HepG2 (cell line): ENCODE measurements around the gene EPX. TPM values are rescaled to one million over a fixed set of nuclear protein-coding genes. Genes with fewer than 3 reads are reported as not detected.

Source experiments
- ARNT ChIP-seq: fragments of 450-650 bp; IDR thresholded peaks from 2 replicates; pipeline ENCODE4 v1.6.1; 2017
- GMEB2 ChIP-seq: IDR thresholded peaks from 2 replicates; pipeline ENCODE4 v1.6.1; 2016; ENCODE audit warnings: missing biosample characterization, missing genetic modification reagents, low read depth
- HNRNPK ChIP-seq: fragments of 200-400 bp; formaldehyde crosslinking; IDR thresholded peaks from 2 replicates; pipeline ENCODE4 v1.6.1; 2018; ENCODE audit warnings: low read length, low read depth, moderate library complexity, mild to moderate bottlenecking; ENCODE audit not compliant: poor library complexity, severe bottlenecking
- MEF2D ChIP-seq: sonication (generic); formaldehyde crosslinking; IDR thresholded peaks from 2 replicates; pipeline ENCODE4 v1.5.1; 2020; ENCODE audit warnings: mild to moderate bottlenecking, missing genetic modification reagents
- NCOA2 ChIP-seq: sonication (generic); formaldehyde crosslinking; IDR thresholded peaks from 2 replicates; pipeline ENCODE4 v1.8.0; 2022; ENCODE audit warnings: inconsistent platforms
- SIN3B ChIP-seq: fragments of 150-350 bp; IDR thresholded peaks from 2 replicates; pipeline ENCODE4 v1.6.1; 2014; ENCODE audit warnings: low read length
- SMAD3 ChIP-seq: sonication (generic); formaldehyde crosslinking; IDR thresholded peaks from 2 replicates; pipeline ENCODE4 v1.4.0; 2020; ENCODE audit warnings: missing genetic modification reagents
- TBL1XR1 ChIP-seq: fragments of 150-350 bp; IDR thresholded peaks from 2 replicates; pipeline ENCODE4 v1.6.1; 2014; ENCODE audit warnings: borderline replicate concordance, low read length; ENCODE audit not compliant: partially characterized antibody
- ZNF138 ChIP-seq: sonication (generic); formaldehyde crosslinking; IDR thresholded peaks from 2 replicates; pipeline ENCODE4 v1.5.0; 2020; ENCODE audit warnings: mild to moderate bottlenecking, low read depth, missing genetic modification reagents
- ZNF17 ChIP-seq: sonication (generic); formaldehyde crosslinking; IDR thresholded peaks from 2 replicates; pipeline ENCODE4 v1.5.0; 2020; ENCODE audit warnings: mild to moderate bottlenecking, missing genetic modification reagents
- ZNF710 ChIP-seq: sonication (generic); formaldehyde crosslinking; IDR thresholded peaks from 2 replicates; pipeline ENCODE4 v1.5.0; 2020; ENCODE audit warnings: mild to moderate bottlenecking, missing genetic modification reagents, borderline replicate concordance
- ZNF747 ChIP-seq: sonication (generic); formaldehyde crosslinking; IDR thresholded peaks from 2 replicates; pipeline ENCODE4 v1.8.1; 2023; ENCODE audit warnings: missing genetic modification reagents, mild to moderate bottlenecking, borderline replicate concordance
- ZSCAN31 ChIP-seq: sonication (generic); formaldehyde crosslinking; IDR thresholded peaks from 2 replicates; pipeline ENCODE4 v1.5.0; 2020; ENCODE audit warnings: low read depth, mild to moderate bottlenecking, missing genetic modification reagents
- polyA plus RNA-seq, 8 experiments: library from polyadenylated mRNA; depleted of rRNA in 3 of 8; stranded (reverse) in 7 of 8; unstranded in 1 of 8; fragments of >200 nt; fragmentation: Illumina TruSeq in 4 of 8; extraction: Trizol in 4 of 8; gene quantifications; 2 replicates each; pipeline versions ENCODE4 v1.2.1 to v1.2.3, GENCODE V29; 2011 to 2016; ENCODE audit warnings: low read depth in 4 of 8, missing spikeins in 1 of 8, mixed read lengths in 1 of 8; ENCODE audit not compliant: insufficient read depth in 1 of 8
- total RNA-seq, 5 experiments: library from RNA; depleted of rRNA; stranded (reverse); fragments of >200 nt; fragmentation: Illumina TruSeq; extraction: Trizol; gene quantifications; 2 replicates each; pipeline ENCODE4 v1.2.3, GENCODE V29; 2016; ENCODE audit warnings: low read depth in 1 of 5
- TF ChIP-seq, protein P1 (sequence below): sonication (generic); formaldehyde crosslinking; IDR thresholded peaks from 2 replicates; pipeline ENCODE4 v1.9.0; 2021; ENCODE audit warnings: missing genetic modification reagents, borderline replicate concordance
- TF ChIP-seq, protein P2 (sequence below): sonication (generic); formaldehyde crosslinking; IDR thresholded peaks from 2 replicates; pipeline ENCODE4 v1.5.0; 2020; ENCODE audit warnings: missing genetic modification reagents
- TF ChIP-seq, protein P3 (sequence below): sonication (generic); formaldehyde crosslinking; IDR thresholded peaks from 2 replicates; pipeline ENCODE4 v1.5.1; 2020; ENCODE audit warnings: mild to moderate bottlenecking, moderate library complexity, missing genetic modification reagents
- TF ChIP-seq, protein P4 (sequence below): conservative IDR thresholded peaks from 2 replicates; pipeline ENCODE4 v1.6.1; 2018; ENCODE audit warnings: missing genetic modification reagents
- TF ChIP-seq, protein P5 (sequence below): sonication (generic); formaldehyde crosslinking; conservative IDR thresholded peaks from 2 replicates; pipeline ENCODE4 v1.8.0; 2022; ENCODE audit warnings: missing genetic modification reagents

EPX gene
- total and polyA plus RNA-seq, 2 of the 13 experiments (the other 11 are each of a cell fraction or from before 2014, with no cell fraction given) = not detected

- TF ChIP-seq, protein P1, sequence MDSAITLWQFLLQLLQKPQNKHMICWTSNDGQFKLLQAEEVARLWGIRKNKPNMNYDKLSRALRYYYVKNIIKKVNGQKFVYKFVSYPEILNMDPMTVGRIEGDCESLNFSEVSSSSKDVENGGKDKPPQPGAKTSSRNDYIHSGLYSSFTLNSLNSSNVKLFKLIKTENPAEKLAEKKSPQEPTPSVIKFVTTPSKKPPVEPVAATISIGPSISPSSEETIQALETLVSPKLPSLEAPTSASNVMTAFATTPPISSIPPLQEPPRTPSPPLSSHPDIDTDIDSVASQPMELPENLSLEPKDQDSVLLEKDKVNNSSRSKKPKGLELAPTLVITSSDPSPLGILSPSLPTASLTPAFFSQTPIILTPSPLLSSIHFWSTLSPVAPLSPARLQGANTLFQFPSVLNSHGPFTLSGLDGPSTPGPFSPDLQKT (CRISPR knock-in tag) = no peak
- TF ChIP-seq, protein P2, sequence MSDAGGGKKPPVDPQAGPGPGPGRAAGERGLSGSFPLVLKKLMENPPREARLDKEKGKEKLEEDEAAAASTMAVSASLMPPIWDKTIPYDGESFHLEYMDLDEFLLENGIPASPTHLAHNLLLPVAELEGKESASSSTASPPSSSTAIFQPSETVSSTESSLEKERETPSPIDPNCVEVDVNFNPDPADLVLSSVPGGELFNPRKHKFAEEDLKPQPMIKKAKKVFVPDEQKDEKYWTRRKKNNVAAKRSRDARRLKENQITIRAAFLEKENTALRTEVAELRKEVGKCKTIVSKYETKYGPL (CRISPR knock-in tag) = no peak
- 0 out of 2 replicates have a peak, but pooled peaks have one; percentile 70 for TF ChIP-seq ZNF138
- TF ChIP-seq GMEB2 (CRISPR knock-in tag) = no peak
- TF ChIP-seq ARNT = no peak
- TF ChIP-seq, protein P3, sequence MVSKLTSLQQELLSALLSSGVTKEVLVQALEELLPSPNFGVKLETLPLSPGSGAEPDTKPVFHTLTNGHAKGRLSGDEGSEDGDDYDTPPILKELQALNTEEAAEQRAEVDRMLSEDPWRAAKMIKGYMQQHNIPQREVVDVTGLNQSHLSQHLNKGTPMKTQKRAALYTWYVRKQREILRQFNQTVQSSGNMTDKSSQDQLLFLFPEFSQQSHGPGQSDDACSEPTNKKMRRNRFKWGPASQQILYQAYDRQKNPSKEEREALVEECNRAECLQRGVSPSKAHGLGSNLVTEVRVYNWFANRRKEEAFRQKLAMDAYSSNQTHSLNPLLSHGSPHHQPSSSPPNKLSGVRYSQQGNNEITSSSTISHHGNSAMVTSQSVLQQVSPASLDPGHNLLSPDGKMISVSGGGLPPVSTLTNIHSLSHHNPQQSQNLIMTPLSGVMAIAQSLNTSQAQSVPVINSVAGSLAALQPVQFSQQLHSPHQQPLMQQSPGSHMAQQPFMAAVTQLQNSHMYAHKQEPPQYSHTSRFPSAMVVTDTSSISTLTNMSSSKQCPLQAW (CRISPR knock-in tag) = no peak
- TF ChIP-seq NCOA2 (CRISPR knock-in tag) = peak; percentile 53; the same call in 1 of the 2 replicates
- TF ChIP-seq, protein P4, sequence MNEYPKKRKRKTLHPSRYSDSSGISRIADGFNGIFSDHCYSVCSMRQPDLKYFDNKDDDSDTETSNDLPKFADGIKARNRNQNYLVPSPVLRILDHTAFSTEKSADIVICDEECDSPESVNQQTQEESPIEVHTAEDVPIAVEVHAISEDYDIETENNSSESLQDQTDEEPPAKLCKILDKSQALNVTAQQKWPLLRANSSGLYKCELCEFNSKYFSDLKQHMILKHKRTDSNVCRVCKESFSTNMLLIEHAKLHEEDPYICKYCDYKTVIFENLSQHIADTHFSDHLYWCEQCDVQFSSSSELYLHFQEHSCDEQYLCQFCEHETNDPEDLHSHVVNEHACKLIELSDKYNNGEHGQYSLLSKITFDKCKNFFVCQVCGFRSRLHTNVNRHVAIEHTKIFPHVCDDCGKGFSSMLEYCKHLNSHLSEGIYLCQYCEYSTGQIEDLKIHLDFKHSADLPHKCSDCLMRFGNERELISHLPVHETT = peak; percentile 38; the same call in 1 of the 2 replicates
- TF ChIP-seq ZNF17 = no peak
- peak; percentile 74; the same call in 1 of the 2 replicates for TF ChIP-seq MEF2D (CRISPR knock-in tag)
- TF ChIP-seq HNRNPK = no peak
- peak; percentile 71 for TF ChIP-seq SMAD3 (CRISPR knock-in tag)
- TF ChIP-seq ZNF747 = peak; percentile 87
- TF ChIP-seq ZNF710 (CRISPR knock-in tag) = no peak; the same call in 1 of the 2 replicates
- TF ChIP-seq, protein P5, sequence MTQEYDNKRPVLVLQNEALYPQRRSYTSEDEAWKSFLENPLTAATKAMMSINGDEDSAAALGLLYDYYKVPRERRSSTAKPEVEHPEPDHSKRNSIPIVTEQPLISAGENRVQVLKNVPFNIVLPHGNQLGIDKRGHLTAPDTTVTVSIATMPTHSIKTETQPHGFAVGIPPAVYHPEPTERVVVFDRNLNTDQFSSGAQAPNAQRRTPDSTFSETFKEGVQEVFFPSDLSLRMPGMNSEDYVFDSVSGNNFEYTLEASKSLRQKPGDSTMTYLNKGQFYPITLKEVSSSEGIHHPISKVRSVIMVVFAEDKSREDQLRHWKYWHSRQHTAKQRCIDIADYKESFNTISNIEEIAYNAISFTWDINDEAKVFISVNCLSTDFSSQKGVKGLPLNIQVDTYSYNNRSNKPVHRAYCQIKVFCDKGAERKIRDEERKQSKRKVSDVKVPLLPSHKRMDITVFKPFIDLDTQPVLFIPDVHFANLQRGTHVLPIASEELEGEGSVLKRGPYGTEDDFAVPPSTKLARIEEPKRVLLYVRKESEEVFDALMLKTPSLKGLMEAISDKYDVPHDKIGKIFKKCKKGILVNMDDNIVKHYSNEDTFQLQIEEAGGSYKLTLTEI = no peak
- peak; percentile 83 for TF ChIP-seq ZSCAN31 (CRISPR knock-in tag)
- TF ChIP-seq TBL1XR1 = no peak
- TF ChIP-seq SIN3B = no peak
Observed at GRCh38 chr17:58249270-58250133, 57.0 kb downstream of the EPX start (continued).
